GM21528 (cell line): ENCODE measurements around the gene PLCD3.

Experiments used
- ATAC-seq: cut with Tn5 transposase; IDR thresholded peaks from one replicate; pipeline ENCODE4 v1.9.1; 2021; ENCODE audit warnings: mild to moderate bottlenecking, moderate library complexity; ENCODE audit not compliant: unreplicated experiment, low FRiP score

Gene PLCD3

DNA sequence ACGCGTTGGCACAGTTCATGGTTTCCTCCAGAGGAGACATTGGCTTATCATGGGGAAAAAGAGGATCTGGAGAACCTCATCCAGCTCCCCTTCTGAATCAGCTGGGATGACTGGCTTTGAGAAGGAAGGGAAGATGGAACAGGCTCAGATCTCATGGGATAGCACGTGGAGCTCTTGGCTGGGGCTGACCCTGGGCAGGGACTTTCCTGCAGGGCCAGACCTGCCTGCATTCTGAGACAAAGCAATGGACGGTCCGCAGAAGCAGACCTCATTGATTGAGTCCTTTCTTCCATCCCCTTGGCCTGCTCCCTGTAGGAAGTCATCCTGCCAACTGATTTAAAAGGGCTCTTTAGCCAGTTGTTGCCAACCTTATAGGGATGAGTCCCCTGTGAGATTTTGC, 26.2 kb downstream of the PLCD3 start:
- ATAC-seq = no peak

DNA sequence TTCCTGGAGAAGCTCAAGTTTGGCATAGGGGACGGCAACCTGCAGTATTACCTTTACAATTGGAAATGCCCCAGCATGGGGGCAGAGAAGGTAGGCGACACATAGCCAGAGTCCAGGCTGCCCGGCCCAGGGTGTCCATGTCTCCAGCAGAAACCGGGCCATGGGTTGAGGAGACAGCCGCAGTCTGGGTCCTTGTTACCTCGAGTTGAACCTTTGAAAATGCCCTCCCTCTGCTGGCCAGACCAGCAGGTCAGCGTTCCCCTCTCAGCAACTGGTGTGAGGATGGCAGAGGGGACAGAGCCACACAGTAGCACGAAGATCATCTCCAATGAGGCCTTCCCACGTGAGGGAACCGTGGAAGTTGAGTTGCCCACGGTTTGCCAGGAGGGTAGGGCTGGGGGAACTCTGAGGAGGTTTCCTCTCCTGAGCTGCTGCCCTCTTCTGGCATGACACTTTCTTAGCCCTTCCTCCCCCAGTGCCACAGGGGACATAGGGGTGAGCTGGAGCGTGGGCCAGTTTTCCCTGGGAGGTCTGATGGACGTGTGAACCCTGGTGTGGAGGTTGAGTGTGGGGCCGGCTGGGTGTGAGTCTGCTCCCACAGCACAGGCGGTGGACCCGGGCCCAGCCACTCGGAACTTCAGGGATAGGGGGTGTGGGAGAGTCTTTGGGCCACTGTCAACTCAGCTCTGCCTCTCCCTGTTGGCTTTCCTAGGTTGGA, 27.2 kb downstream of the PLCD3 start:
- ATAC-seq = no peak

DNA sequence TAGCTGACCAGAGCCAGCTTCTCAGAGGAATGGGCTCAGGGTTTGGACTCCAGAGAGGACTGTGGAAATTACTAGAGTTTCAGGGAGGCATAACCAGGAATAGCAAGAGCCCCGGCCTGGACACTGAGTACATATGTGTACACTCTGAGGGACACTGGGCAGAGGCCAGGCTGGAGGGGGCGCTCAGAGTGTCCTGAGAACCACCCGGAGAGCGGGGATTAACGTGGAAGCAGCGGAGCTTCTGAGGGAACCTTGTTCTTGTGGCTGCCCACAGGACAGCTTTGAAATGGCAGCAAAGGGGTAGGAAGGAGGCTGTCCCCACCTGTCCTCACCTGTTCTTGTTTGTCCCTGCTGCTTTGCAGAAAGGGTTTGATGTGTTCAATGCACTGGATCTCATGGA, 27.8 kb downstream of the PLCD3 start:
- ATAC-seq = no peak

DNA sequence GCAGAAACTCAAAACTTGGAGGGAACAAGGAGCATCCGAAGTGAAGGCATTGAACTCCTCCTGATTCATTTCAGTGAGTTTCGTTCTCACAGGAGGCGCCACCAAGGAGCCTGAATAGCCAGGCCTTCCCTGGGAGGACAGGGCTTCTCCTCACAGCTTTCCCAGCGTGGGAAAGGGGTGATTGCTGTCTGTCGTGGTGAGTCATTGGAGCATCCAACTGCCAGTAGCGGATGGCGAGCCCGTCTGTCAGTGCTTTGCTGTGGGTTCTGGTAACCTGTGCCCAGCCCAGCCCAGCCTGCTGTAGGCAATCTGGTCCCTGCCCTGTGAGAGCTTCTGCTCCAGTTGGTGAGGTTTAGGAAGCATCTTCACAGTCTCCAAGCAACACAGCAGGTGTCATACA, 28.3 kb downstream of the PLCD3 start:
- no peak for ATAC-seq

DNA sequence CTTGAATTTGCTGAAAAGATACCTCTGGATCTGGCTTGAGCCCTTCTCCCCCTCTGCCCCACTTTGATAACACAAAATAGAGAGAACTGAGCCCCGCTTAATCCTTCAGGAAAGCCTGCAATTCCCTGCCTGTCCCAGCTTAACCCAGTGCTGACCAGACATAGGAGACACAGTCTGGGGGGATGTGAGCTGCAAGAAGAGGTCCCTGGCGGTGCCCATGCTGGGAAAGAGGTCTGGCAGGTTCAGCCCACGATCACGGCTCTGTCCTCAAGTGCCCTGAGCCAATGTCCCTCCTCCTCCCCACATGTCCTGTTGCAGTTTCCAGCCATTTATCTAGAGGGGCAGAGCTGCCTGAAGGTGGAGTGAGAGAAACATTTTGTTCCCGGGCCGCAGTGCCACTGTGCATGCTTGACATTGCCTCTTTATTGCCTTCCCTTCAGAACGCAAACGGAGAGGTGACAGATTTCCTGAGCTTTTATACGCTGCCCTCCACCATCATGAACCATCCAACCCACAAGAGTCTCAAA, 29.0 kb downstream of the PLCD3 start:
- no peak for ATAC-seq

DNA sequence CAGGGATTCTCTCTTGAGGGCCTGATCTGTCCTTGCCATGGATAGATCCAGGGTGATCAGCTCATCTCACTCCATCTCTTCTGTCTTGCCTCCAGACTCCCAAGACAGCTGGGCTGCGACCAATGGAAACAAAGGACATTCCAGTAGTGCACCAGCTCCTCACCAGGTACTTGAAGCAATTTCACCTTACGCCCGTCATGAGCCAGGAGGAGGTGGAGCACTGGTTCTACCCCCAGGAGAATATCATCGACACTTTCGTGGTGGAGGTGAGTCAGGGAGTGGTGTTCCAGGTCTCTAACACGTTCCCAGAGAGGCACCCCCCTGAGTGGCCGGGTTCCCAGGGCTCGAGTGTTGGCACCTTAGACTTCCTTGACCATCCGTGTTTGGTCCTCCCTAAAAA, 29.5 kb downstream of the PLCD3 start:
- ATAC-seq = no peak

DNA sequence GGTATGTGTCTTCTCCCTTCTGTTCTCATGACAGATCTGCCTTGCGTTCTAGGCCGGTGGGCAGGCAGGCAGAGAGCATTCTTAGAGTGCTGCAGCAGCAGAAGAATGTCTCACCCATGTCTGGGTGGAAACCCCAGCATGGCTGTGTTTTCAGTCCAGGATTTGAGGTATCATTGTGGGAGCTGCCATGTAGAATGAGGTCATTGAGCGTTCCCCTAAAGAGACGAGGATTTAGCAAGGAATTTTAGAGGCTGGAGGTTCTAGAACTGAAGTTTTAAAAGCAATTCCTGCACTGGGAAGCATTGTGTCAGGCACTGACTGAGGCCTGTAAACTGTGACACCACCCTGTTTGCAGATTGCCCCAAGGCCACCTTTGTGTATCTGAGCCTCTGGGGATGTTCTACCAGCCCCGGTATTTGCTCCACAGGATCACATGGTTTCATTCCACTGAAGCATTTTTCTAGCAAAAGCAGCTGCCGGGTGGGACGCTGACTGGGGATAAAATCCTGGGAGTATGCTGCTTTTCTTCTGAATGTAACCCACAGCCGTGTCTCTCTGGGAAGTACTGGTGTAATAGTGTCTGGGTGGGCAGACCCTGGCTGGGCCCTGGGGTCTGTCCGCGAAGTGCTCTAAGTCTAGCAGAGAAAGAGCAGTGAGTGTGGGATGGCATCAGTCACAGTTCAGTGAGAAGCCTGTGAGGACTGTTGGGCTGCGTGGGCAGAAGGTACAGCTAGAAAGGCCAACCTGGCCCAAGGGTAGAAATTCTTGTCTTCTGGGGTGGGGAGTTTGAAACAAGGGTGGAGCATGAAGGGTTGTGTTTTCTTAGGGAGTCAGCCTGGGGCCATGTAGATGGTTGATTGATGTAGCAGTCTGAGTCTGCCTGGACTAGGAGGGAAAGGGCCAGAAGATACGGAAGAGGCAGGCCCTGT, 30.2 kb downstream of the PLCD3 start:
- ATAC-seq = no peak

DNA sequence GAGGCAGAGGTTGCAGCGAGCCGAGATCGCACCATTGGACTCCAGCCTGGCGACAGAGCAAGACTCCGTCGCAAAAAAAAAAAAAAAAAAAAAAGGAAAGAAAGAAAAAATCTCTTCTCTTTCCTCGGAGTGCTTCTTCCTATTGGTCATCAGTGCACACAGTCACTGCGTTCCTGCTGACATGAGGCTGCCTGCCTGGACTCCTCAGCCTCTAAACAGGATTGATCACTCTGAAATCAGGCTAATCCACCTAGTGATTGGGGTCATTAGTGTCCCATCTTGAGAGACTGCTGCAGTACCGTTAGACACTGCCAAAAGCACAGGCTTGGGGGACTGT, 30.8 kb downstream of the PLCD3 start:
- no peak for ATAC-seq

DNA sequence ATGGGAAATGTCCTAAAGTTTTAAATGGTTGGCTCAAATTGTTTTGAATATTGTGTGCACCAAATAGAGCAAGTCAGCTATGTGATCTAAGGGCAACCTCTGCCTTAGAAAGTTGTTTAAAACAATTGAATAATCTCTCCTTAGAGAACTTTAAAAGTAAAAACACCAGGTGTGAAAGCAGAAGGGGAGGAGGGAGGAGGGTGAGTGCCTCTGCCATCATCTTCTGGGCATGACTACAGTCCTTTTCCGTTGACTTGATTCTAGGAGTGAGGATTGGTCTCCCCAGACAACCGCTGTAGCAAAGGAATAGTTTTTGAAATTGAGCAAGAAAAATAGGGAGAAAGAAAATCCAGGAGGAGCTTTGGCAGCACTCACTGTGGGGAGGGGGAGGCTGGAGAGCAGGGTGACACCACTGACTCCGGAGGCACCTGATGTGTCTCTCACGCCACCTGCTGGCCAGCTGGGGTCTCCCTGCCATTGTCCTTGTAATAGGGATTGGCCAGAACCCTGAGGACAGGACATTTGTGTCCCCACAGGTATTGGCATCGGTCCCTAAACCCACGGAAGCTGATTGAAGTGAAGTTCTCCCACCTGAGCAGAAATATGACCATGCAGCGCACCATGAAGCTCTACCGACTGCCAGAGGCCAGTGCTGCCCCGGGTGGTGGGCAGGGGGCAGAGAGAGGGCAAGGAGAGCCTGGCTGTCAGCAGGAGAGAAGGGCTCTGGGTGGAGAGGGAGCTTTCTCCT, 33.3 kb downstream of the PLCD3 start:
- ATAC-seq = no peak

DNA sequence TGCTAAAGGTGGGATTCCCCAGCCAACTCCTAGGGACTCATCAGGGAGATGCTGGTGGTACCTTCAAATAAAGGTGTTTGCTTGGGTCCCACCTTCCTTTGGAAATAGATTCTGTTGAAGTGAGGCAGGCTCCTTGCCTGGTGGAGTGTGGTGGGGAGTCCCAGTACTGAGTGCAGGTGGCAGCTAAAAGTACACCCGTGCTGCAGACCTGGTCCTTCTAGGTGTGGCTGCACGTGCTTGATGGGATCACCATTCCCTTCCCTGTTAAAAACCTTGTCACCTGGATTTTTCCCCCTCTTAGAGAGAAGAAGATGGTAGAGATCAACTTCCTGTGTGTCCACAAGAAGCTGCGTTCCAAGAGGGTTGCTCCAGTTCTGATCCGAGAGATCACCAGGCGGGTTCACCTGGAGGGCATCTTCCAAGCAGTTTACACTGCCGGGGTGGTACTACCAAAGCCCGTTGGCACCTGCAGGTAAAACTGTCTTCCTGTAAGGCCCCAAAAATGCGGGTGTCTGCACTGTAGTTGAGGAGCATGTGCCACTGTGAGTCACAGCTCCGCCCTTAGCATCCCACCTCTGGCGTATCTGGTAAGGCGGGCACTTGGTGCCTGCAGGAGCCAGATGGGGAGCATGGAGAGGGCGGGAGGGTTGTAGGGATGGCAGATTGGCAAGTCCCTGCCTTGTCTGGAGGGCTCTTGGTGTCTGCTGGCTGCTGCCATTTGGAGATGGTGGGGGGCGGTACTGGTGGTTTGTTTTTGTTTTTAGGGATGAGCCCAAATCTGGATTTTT, 34.0 kb downstream of the PLCD3 start:
- ATAC-seq = no peak

DNA sequence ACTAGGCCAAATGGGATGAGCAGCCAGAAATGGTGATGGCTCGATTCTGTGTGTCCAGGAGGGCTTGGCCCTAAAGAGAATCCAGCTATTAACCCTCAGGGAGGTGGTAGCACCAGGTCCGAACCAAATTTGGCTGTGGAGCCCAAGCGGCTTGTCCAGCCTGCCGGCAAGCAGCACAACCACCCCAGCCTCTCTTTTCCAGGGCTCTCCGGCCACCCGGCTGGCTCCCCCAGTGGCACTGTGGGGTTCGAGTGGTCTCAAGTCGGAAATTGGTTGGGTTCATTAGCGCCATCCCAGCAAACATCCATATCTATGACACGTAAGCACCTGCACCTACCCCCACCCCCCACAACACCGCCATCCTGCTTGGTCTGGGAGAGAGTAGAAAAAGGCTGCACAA, 35.4 kb downstream of the PLCD3 start:
- no peak for ATAC-seq

DNA sequence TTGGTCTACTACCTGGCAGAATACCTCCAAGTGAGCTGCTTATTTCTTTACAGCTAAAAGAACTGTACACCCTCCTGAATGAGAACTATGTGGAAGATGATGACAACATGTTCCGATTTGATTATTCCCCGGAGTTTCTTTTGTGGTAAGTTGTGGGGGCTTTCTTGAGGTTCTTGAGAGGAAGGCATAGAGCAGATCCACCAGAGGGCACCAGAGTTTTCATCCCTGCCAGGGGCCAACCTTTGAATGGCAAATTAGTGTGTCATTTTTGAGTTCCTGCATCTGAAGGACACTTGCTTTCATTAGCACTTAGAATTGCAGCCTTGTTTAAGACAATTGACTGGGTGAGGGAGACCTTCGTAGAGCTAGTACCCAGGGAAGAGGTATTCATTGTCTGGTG, 36.2 kb downstream of the PLCD3 start:
- ATAC-seq = no peak

DNA sequence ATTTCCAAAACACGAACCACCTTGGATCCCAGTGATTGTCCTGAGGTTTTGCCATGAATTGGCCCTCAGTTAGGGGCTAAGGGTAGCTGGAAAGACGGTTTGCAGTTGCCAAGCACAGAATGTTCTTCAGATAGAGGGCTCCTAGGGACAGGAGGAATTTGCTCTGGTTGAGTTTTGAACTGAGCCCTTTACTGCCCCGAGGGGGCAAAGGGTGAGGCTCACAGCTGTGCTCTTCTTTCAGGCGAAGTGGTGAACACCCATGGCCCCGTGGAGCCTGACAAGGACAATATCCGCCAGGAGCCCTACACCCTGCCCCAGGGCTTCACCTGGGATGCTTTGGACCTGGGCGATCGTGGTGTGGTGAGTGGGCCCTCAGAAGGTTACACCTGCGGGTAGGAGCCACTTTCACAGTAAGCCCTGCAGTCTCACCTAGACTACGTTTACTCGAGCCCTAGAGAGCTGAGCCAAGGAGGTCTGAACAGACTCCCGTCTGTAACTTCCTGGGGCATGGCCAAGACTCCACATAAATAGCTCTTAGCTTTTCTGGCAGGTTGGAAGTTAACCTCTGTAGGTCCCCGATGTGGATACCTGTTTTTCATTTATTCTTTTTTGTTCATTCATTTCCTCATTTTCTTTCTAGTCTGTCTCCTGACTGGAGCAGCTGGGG, 38.7 kb downstream of the PLCD3 start:
- no peak for ATAC-seq

DNA sequence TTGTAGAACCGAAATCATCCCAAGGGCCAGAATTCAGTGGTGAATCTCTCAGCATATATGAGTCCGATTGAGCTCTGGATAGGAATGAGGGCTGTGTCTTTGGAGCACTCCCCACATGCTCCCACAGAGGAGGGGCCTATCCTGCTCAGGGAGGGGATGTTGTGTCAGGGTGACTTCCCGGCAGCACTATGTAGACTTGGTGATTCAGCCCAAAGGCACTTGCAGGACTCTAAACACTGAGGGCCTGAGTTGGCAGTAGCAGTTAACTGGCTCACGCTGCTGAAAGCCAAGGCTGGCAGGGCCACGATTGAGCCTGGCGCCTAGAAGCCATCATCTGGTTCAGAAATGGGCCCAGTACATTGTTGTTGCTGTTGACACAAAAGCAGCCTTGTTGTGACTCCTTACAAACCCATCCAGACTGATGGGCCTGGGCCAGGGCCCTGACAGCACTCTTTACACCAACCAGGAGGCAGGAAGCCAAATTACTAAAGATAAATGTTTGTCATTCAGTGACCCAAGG, 39.3 kb downstream of the PLCD3 start:
- no peak for ATAC-seq

DNA sequence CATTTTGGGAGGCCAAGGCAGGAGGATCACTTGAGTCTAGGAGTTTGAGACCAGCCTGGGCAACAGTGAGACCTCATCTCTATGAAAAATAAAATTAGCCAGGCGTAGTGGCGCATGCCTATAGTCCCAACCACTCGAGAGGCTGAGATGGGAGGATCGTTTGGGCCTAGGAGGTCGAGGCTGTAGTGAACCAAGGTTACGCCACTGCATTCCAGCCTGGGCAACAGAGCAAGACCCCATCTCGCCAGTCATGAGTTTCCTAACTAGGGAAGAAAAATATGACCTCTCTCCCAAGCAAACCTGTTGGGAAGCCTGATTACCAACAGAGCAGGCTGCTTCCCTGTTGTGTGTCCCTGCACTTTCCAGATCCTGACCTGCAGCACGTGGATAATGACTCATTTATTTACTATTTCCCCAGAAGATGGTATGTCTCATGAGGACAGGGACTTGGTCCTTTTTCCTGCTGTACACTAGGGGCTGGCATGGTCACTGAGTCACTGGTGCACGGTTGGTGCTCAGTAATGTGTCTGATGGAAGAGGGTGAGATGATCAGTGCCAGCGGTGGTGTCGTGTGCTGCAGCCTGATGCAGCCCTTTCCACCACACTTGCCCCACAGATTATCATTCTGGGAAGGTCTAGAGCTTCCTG, 40.4 kb downstream of the PLCD3 start:
- no peak for ATAC-seq

DNA sequence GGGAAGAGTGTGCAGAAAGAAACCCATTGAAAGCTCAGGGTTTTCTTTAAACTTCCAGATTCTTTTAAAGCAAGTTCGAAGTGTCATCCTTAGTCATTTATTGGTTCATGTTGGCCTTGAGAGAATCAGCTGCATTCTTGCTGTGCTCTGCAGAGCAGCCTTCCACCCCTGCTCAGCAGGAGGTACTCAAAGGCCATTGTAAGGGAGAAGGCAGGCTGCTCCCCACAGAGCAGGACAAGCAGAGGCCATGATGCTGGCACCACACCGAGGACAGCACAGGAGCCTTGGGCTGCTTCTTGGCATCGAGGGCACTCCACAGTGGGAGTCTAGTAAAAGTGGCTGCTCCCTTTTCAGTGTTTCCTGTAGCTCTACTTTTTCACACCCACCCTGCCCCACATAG, 41.6 kb downstream of the PLCD3 start:
- ATAC-seq = no peak

DNA sequence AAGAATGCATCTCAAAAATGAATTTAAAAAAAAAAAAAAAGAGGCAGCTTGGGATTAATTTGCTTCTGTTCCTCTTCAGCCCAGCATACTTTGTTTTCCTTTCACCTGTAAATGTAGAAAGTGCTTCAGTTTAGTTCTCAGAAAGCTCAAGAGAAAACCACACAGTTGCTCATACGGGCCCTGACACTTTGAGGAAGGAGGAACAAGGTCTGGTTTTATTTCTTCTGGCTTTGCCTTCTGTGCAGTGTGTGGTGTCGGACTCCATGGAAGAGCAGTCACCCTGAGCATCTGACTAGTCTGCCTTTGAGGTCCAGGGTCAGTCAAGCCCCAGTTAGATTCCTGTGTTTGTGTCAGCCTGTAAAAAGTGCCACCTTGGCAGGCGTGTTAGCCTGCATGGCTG, 43.6 kb downstream of the PLCD3 start:
- ATAC-seq = no peak

DNA sequence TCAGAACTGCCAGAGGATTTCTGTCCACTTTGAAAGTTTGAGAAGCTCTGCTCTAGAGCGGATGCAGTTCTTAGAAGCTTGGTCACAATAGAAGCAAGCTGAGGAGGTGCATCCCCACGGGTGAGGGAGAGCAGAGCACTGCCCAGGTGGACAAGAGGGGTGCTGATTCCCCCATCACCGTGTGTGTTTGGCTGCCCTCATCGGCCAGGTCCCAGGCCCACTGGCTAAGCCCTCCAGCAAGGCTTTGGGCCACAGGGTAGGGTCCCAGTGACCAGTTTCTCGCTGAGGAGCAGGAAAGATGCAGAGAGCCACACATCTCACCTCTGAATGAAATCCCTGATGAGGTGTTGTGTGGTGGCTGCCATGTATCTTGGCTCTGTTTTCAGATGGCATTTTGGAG, 44.3 kb downstream of the PLCD3 start:
- ATAC-seq = no peak

DNA sequence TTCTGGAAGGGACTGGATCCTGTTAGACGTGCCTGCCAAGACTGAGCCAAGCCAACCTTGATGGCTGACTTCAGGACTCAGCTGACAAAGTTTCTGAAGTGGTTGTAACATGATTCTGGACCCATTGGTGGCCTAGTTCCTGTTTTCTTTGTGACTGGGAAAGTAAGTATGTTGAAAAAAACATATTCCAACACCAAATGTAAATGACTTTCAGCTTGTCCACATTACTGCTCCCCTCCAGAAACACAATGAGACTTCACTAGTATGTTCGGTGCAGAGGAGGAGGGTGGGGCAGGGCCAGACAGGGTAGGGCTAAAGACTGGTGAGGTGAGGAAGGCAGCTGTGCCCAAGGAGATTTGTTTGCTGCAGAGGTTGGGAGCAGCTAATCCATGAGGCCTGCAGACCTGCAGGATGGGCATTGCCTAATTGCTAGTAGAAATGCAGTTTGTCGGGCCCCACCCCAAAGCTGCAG, 44.8 kb downstream of the PLCD3 start:
- no peak for ATAC-seq
